ENCODE data around the gene SNAP29. TPM values are rescaled to one million over a fixed set of nuclear protein-coding genes. Genes with fewer than 3 reads are reported as not detected.

Gene SNAP29
- total and polyA plus RNA-seq, 2 experiments from 2014 or later, result 8.2 to 22.9 TPM

DNA sequence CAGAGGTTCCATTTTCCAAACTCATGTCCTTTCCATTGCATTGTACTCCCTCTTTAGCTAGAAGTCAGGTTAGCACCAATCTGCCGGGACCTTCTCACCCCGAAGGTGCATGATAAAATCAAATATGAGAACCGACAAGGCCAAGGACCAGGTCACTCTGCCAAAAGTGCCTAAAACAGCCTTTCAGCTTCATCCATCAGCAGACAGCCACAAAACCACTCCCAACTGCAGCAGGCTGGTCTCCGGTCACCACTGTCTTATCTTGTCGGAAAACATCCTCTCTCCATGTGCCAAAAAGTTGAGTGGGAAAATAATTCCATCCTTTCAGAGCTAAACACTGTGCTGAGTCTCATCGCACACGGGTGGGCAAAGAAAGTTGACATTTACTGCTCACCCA, 1.6 kb upstream of the SNAP29 start:
- Histone ChIP-seq H2AFZ (peak overlapping the region; percentile 99; the same call in 1 of the 2 replicates), H3K4me3 (peak overlapping the region; percentile 98), H3K4me2 (peak overlapping the region; percentile 99), H3K36me3 (ENCODE audit: insufficient read depth) (no peaks in the 10 kb centered on the region), H3K9me2 (ENCODE audit: insufficient read depth) (no peaks in the 10 kb centered on the region), H4K20me1 (replicated peaks; ENCODE audit: insufficient read depth) (0 out of 2 replicates have a peak, but pooled peaks cover 4% of the 10 kb centered on the region), H3K4me1 (ENCODE audit: insufficient read depth) (peaks cover 10% of the 10 kb centered on the region), H3F3A (replicated peaks; ENCODE audit: low read depth) (peaks cover 5% of the 10 kb centered on the region), H3K27ac (ENCODE audit: low read depth) (peak overlapping the region; percentile 88; the same call in 1 of the 2 replicates), H3K79me2 (replicated peaks; ENCODE audit: insufficient read depth) (peaks cover 53% of the 10 kb centered on the region), H3K27me3 (ENCODE audit: insufficient read depth) (no peaks in the 10 kb centered on the region)
- H3K4me1 Mint-ChIP-seq, result peaks cover 33% of the 10 kb centered on the region
- no peak for DNase-seq (ENCODE audit: low spot score)
- no peak for TF ChIP-seq NANOG (IDR thresholded peaks at IDR 0.05; ENCODE audit: borderline replicate concordance)
- TF ChIP-seq JUNB (IDR thresholded peaks at IDR 0.05; ENCODE audit: unreplicated experiment), result no peak
- TF ChIP-seq, protein P1, sequence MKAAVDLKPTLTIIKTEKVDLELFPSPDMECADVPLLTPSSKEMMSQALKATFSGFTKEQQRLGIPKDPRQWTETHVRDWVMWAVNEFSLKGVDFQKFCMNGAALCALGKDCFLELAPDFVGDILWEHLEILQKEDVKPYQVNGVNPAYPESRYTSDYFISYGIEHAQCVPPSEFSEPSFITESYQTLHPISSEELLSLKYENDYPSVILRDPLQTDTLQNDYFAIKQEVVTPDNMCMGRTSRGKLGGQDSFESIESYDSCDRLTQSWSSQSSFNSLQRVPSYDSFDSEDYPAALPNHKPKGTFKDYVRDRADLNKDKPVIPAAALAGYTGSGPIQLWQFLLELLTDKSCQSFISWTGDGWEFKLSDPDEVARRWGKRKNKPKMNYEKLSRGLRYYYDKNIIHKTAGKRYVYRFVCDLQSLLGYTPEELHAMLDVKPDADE (IDR thresholded peaks at IDR 0.05), result no peak
- TF ChIP-seq EZH2phosphoT487 (IDR thresholded peaks at IDR 0.05; ENCODE audit: unreplicated experiment), result no peak
- no peak for TF ChIP-seq STAT1 (IDR thresholded peaks at IDR 0.05; ENCODE audit: unreplicated experiment)
- no peak for TF ChIP-seq POLR2AphosphoS5 (IDR thresholded peaks at IDR 0.05; ENCODE audit: low read depth)
- TF ChIP-seq, protein P2, sequence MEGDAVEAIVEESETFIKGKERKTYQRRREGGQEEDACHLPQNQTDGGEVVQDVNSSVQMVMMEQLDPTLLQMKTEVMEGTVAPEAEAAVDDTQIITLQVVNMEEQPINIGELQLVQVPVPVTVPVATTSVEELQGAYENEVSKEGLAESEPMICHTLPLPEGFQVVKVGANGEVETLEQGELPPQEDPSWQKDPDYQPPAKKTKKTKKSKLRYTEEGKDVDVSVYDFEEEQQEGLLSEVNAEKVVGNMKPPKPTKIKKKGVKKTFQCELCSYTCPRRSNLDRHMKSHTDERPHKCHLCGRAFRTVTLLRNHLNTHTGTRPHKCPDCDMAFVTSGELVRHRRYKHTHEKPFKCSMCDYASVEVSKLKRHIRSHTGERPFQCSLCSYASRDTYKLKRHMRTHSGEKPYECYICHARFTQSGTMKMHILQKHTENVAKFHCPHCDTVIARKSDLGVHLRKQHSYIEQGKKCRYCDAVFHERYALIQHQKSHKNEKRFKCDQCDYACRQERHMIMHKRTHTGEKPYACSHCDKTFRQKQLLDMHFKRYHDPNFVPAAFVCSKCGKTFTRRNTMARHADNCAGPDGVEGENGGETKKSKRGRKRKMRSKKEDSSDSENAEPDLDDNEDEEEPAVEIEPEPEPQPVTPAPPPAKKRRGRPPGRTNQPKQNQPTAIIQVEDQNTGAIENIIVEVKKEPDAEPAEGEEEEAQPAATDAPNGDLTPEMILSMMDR (conservative IDR thresholded peaks at IDR 0.05; ENCODE audit: low read depth in 2 of 2), result no peak
- TF ChIP-seq CREB1 (CRISPR knock-in tag; IDR thresholded peaks at IDR 0.05; ENCODE audit: low read depth), result no peak
- H3K27me3 Mint-ChIP-seq (ENCODE audit: insufficient read depth, low read depth, poor library complexity), result peaks cover 11% of the 10 kb centered on the region
- no peak for ATAC-seq
- no peak overlapping the region for H3K27ac Mint-ChIP-seq
- H3K4me3 Mint-ChIP-seq, result peak overlapping the region; percentile 89
- no peaks in the 10 kb centered on the region for H3K9me3 Mint-ChIP-seq
- H3K36me3 Mint-ChIP-seq (ENCODE audit: low read depth), result no peaks in the 10 kb centered on the region

DNA sequence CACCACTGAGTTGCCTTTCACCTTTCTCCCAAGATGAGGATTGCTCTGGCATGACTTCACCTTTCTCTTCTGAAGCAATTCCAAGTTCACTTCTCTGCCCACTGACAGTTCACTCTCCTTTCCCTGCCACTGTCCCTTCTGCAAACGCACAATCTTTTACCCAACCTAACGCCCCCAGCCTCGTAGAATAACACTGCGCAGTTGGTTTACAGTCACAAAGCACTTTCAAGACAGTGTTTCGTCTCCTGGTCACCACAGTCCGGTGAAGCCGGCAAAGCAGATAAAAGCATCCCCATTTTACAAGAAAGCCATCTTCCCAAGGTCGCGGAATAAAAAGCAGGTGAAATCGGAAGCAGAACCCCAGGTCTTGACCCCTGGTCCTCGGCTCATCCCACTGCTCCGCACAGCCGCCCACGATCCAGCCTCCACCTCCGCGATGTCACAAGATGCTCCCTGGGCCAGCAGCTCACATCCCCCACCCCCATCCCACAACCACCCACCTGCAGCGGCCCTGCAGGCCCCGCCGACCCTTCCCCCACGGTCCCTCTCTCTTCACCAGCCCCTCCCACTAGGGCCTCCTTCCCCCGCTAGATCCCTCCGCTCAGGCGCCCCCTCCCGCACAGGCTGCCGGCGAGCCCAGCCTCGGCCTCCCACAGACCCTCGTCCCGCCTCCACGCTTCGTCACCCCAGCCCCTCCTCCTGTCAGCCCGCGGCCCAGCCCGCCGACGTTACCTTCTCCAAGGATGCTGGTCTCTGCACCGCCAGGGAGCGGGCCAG, 781 bp upstream of the SNAP29 start:
- no peaks in the 10 kb centered on the region for H3K9me3 Mint-ChIP-seq
- Histone ChIP-seq H3K79me2 (replicated peaks; ENCODE audit: insufficient read depth) (peaks cover 45% of the 10 kb centered on the region), H3K36me3 (ENCODE audit: insufficient read depth) (no peaks in the 10 kb centered on the region), H3K27ac (ENCODE audit: low read depth) (peak overlapping the region; percentile 88), H3K4me1 (ENCODE audit: insufficient read depth) (peaks cover 10% of the 10 kb centered on the region), H3K9me2 (ENCODE audit: insufficient read depth) (no peaks in the 10 kb centered on the region), H2AFZ (peak overlapping the region; percentile 99), H3K27me3 (ENCODE audit: insufficient read depth) (no peaks in the 10 kb centered on the region), H4K20me1 (replicated peaks; ENCODE audit: insufficient read depth) (0 out of 2 replicates have a peak, but pooled peaks cover 4% of the 10 kb centered on the region), H3K4me3 (peak overlapping the region; percentile 98), H3F3A (replicated peaks; ENCODE audit: low read depth) (peaks cover 5% of the 10 kb centered on the region), H3K4me2 (peak overlapping the region; percentile 99)
- TF ChIP-seq ZNF331 (CRISPR knock-in tag; IDR thresholded peaks at IDR 0.05; ENCODE audit: low read depth) (no peak), CREB1 (CRISPR knock-in tag; IDR thresholded peaks at IDR 0.05; ENCODE audit: low read depth) (peak; percentile 11; the same call in 1 of the 2 replicates)
- H3K27ac Mint-ChIP-seq, result peak overlapping the region; percentile 33
- H3K4me1 Mint-ChIP-seq, result peaks cover 27% of the 10 kb centered on the region
- peak; percentile 97 for DNase-seq (ENCODE audit: low spot score)
- no peaks in the 10 kb centered on the region for H3K36me3 Mint-ChIP-seq (ENCODE audit: low read depth)
- peaks cover 11% of the 10 kb centered on the region for H3K27me3 Mint-ChIP-seq (ENCODE audit: insufficient read depth, low read depth, poor library complexity)
- peak; percentile 80 for ATAC-seq
- H3K4me3 Mint-ChIP-seq, result peak overlapping the region; percentile 89

All from GM23338 (cell line).